AG09309 (cell line): ENCODE results near the gene MTUS2.

Experiments used
- DNase-seq: peaks from one replicate; pipeline ENCODE4 v3.0.0-alpha.2; 2010; ENCODE audit warnings: low read depth
- H3K4me3 ChIP-seq: 2 replicates; pipeline ENCODE4 v1.5.1; 2011; ENCODE audit warnings: mild to moderate bottlenecking, low read depth, low read length, moderate library complexity; ENCODE audit not compliant: control insufficient read depth
- CTCF ChIP-seq: IDR thresholded peaks from 2 replicates; pipeline ENCODE4 v1.5.1; 2011; ENCODE audit warnings: mild to moderate bottlenecking, low read depth, low read length, inconsistent platforms; ENCODE audit not compliant: insufficient read depth, control insufficient read depth; ENCODE audit errors: missing control alignments

Gene MTUS2

GRCh38 chr13:29125934-29126424, 305.8 kb downstream of the MTUS2 start:
- no peak overlapping the region for H3K4me3 ChIP-seq
- DNase-seq, result no peak
- TF ChIP-seq CTCF, result no peak

GRCh38 chr13:29129616-29130015, 309.5 kb downstream of the MTUS2 start:
- DNase-seq, result no peak
- TF ChIP-seq CTCF, result no peak
- no peak overlapping the region for H3K4me3 ChIP-seq

GRCh38 chr13:29131159-29131558, 311.0 kb downstream of the MTUS2 start:
- H3K4me3 ChIP-seq, result no peak overlapping the region
- no peak for TF ChIP-seq CTCF
- no peak for DNase-seq

GRCh38 chr13:29131881-29132668, 311.9 kb downstream of the MTUS2 start:
- no peak for TF ChIP-seq CTCF
- DNase-seq, result no peak
- no peak overlapping the region for H3K4me3 ChIP-seq

GRCh38 chr13:29136341-29136740, 316.2 kb downstream of the MTUS2 start:
- H3K4me3 ChIP-seq, result no peak overlapping the region
- no peak for DNase-seq
- TF ChIP-seq CTCF, result no peak

- no peak for TF ChIP-seq CTCF
- DNase-seq, result no peak
- no peak overlapping the region for H3K4me3 ChIP-seq
Measured at GRCh38 chr13:29137016-29137415, 316.9 kb downstream of the MTUS2 start.
